ENCODE results near the gene TFE3. TPM values are rescaled to one million over a fixed set of nuclear protein-coding genes. Genes with fewer than 3 reads are reported as not detected.

TFE3 gene
- total and polyA plus RNA-seq, 2 donors = 9.1 to 27.1 TPM

DNA sequence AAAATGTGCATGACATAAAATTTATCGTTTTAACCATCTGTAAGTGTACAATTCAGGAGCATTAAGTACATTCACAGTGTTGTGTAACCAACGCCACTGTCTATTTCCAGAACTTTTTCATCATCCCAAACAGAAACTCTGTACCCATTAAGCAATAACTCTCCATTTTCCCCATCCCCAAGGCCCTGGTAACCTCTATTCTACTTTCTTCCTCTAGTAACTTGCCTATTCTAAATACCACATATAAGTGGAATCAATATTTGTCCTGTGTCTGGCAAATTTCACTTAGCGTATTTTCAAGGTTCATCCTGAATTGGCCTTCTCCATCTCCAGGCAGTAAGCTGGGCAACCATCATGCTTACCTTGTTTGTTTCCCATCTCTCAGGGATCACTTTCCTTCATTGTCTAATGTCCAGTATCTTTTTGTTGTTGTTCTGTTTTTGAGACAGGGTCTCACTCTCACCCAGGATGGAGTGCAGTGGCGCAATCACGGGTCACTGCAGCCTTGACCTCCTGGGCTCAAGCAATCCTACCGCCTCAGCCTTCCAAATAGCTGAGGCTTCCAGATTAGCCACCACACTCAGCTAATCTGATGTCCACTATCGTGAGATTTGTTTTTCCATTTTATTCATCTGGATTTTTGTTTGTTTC, 23.4 kb downstream of the TFE3 start:
- H3K27me3 ChIP-seq (ENCODE audit: control insufficient read depth in 2 of 2, insufficient read depth in 1 of 2, low read length in 1 of 2) = no peaks in the 10 kb centered on the region
- no peak for DNase-seq (ENCODE audit: low read depth in 6 of 9, low spot score in 9 of 9)
- H3K4me3 ChIP-seq (ENCODE audit: low read length in 2 of 2) = no peak overlapping the region
- H3K27ac ChIP-seq (ENCODE audit: low read depth in 1 of 2, low read length in 1 of 2) = no peak overlapping the region
- H3K9me3 ChIP-seq (ENCODE audit: control insufficient read depth in 2 of 2, insufficient read depth in 1 of 2, low read length in 1 of 2) = peaks cover 0 to 3% of the 10 kb centered on the region in 2 donors
- no peaks in the 10 kb centered on the region for H3K4me1 ChIP-seq (ENCODE audit: control insufficient read depth in 2 of 2, insufficient read depth in 2 of 2, low read length in 2 of 2)
- WGBS = 94% methylated on average over 7 of the region's 7 CpGs
- H3K36me3 ChIP-seq (ENCODE audit: control insufficient read depth in 2 of 2, insufficient read depth in 2 of 2, low read length in 1 of 2) = no peaks in the 10 kb centered on the region

DNA sequence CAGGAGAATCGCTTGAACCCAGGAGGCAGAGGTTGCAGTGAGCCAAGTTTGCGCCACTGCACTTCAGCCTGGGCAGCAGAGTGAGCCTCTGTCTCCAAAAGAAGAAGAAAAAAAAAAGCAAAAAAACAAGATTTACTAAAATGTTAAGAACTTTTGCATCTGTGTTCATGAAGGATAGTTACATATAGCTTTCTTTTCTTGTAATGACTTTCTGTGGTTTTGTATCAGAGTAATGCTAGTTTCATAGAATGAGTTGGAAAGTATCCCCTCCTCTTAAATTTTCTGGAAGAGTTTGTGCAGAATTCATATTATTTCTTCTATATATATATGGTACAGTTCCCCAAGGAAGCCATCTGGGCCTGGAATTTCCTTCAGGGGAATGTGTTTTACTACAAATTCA, 24.1 kb downstream of the TFE3 start:
- H3K4me1 ChIP-seq (ENCODE audit: control insufficient read depth in 2 of 2, insufficient read depth in 2 of 2, low read length in 2 of 2) = no peaks in the 10 kb centered on the region
- no peaks in the 10 kb centered on the region for H3K9me3 ChIP-seq (ENCODE audit: control insufficient read depth in 2 of 2, insufficient read depth in 1 of 2, low read length in 1 of 2)
- no peaks in the 10 kb centered on the region for H3K36me3 ChIP-seq (ENCODE audit: control insufficient read depth in 2 of 2, insufficient read depth in 2 of 2, low read length in 1 of 2)
- H3K27me3 ChIP-seq (ENCODE audit: control insufficient read depth in 2 of 2, insufficient read depth in 1 of 2, low read length in 1 of 2) = no peaks in the 10 kb centered on the region
- H3K4me3 ChIP-seq (ENCODE audit: low read length in 2 of 2) = no peak overlapping the region
- 100% methylated on average over 2 of the region's 2 CpGs for WGBS
- H3K27ac ChIP-seq (ENCODE audit: low read depth in 1 of 2, low read length in 1 of 2) = no peak overlapping the region
- no peak for DNase-seq (ENCODE audit: low read depth in 6 of 9, low spot score in 9 of 9)

- H3K4me3 ChIP-seq (ENCODE audit: low read length in 2 of 2) = no peak overlapping the region
- no peak overlapping the region for H3K27ac ChIP-seq (ENCODE audit: low read depth in 1 of 2, low read length in 1 of 2)
- peaks cover 3 to 8% of the 10 kb centered on the region in 2 donors for H3K4me1 ChIP-seq (ENCODE audit: control insufficient read depth in 2 of 2, insufficient read depth in 2 of 2, low read length in 2 of 2)
- no peak for DNase-seq (ENCODE audit: low read depth in 6 of 9, low spot score in 9 of 9)
- peaks cover 1 to 4% of the 10 kb centered on the region in 2 donors for H3K36me3 ChIP-seq (ENCODE audit: control insufficient read depth in 2 of 2, insufficient read depth in 2 of 2, low read length in 1 of 2)
- 97% methylated on average over 5 of the region's 5 CpGs for WGBS
- H3K27me3 ChIP-seq (ENCODE audit: control insufficient read depth in 2 of 2, insufficient read depth in 1 of 2, low read length in 1 of 2) = no peaks in the 10 kb centered on the region
- H3K9me3 ChIP-seq (ENCODE audit: control insufficient read depth in 2 of 2, insufficient read depth in 1 of 2, low read length in 1 of 2) = no peaks in the 10 kb centered on the region
Observed at GRCh38 chrX:49003696-49004095, 39.5 kb downstream of the TFE3 start.

DNA sequence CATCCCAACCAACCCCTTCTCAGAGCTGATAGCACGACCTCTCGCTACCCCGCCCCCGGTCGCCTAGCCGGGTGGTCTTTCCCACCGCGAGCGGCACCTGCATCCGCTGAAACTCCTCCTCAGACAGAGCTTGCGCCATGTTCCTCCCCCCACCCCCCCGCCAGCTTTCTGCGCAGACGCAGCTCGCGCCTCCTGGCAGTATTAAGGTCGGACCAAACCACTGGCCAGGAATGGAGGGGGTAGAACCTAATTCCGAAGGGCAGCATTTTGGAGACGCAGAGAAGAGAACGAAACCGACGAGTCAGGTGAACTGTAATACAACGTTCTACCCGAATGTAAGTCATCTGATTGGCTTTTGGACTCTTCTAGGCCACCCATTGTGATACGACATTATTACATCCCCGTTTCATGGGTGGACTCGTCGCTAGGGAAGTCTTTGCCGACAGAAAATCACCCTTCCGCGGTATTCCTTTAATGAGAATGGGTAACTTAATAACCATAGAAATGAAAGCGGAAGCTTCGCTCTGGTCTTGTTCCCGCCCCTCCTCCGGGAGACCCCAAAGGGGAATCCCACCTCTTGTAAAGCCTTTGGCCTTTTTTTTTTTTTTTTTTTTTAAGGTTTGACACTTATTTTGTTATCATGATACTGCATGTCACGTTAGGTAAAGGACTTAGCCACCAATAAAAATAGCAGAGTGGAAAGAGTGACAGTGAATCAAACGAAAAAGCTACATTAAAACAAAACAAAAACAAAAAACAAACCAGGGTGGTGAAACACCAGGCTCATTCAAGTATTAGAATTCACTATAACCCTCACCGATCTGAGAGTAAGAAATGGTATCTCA, 40.8 kb downstream of the TFE3 start, which contains the start of gene GRIPAP1:
Gene GRIPAP1, minus strand, starts transcription at position 174 of the 845 bp plus-strand sequence. Its CDS starts 35 bp downstream, at position 139.
- Histone ChIP-seq H3K27me3 (ENCODE audit: control insufficient read depth in 2 of 2, insufficient read depth in 1 of 2, low read length in 1 of 2) (no peaks in the 10 kb centered on the region), H3K4me1 (ENCODE audit: control insufficient read depth in 2 of 2, insufficient read depth in 2 of 2, low read length in 2 of 2) (peaks cover 3 to 8% of the 10 kb centered on the region in 2 donors), H3K27ac (ENCODE audit: low read depth in 1 of 2, low read length in 1 of 2) (peak within 1 kb of the TSS; percentile 89 to 92), H3K36me3 (ENCODE audit: control insufficient read depth in 2 of 2, insufficient read depth in 2 of 2, low read length in 1 of 2) (peaks cover 11 to 15% of the 10 kb centered on the region in 2 donors), H3K9me3 (ENCODE audit: control insufficient read depth in 2 of 2, insufficient read depth in 1 of 2, low read length in 1 of 2) (no peaks in the 10 kb centered on the region), H3K4me3 (ENCODE audit: low read length in 2 of 2) (peak within 1 kb of the TSS; percentile 62 to 76)
- WGBS = under 1% methylated on average over 38 of the region's 38 CpGs
- peak; percentile 74 to 93 (median 82) for DNase-seq (ENCODE audit: low read depth in 6 of 9, low spot score in 9 of 9)

DNA sequence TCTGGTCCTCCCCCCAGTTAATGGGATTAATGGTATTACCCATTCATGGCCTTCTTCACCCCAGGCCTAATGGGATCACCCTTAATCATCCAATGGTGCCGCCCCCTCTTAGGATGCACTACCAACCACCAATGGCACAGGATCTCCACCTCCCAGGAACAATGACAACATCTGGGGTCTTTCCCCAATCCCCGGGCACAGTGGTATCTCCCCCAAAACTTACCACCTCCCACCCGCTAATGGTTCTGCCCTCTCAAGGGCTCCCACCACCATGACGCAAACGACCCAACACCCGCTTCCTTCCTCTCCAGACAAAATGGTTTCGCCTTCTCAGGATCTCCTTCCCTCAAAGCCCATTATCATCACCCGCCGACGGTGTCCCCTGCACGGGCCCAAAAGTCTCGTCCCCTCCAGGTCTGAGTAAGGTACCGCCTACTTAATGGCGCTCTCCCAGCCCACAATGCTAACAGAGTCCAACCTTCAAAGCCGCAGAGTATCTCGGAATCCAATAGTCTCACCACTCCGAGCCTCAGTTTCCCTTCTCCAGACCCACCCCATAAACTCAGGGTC, 41.6 kb downstream of the TFE3 start:
- H3K27ac ChIP-seq (ENCODE audit: low read depth in 1 of 2, low read length in 1 of 2) = peak overlapping the region; percentile 89 to 92
- H3K9me3 ChIP-seq (ENCODE audit: control insufficient read depth in 2 of 2, insufficient read depth in 1 of 2, low read length in 1 of 2) = no peaks in the 10 kb centered on the region
- peak; percentile 7 to 67 (median 13) for DNase-seq (ENCODE audit: low read depth in 6 of 9, low spot score in 9 of 9)
- WGBS = 2% methylated on average over 17 of the region's 17 CpGs
- H3K27me3 ChIP-seq (ENCODE audit: control insufficient read depth in 2 of 2, insufficient read depth in 1 of 2, low read length in 1 of 2) = no peaks in the 10 kb centered on the region
- peak overlapping the region; percentile 62 to 76 for H3K4me3 ChIP-seq (ENCODE audit: low read length in 2 of 2)
- peaks cover 3 to 8% of the 10 kb centered on the region in 2 donors for H3K4me1 ChIP-seq (ENCODE audit: control insufficient read depth in 2 of 2, insufficient read depth in 2 of 2, low read length in 2 of 2)
- peaks cover 14 to 15% of the 10 kb centered on the region in 2 donors for H3K36me3 ChIP-seq (ENCODE audit: control insufficient read depth in 2 of 2, insufficient read depth in 2 of 2, low read length in 1 of 2)

DNA sequence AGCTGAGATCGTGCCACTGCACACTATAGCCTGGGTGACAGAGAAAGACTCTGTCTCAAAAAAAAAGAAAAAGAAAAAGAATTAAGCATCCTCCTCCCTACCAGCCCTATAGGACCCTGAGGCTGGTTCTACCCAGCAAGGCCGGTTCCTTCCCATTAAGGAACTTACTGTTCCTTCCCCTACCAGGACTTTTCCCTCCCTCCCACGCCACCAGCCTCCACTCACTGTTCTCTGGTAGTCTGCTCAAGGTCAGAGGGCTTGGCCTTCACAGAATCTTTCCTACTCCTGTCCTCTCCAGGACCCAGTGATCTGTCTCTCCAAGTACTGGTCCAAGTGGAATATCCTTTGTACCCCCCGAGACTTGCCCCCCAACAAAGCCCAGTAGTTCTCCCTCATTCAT, 42.5 kb downstream of the TFE3 start:
- WGBS = 94% methylated on average over 4 of the region's 4 CpGs
- Histone ChIP-seq H3K27me3 (ENCODE audit: control insufficient read depth in 2 of 2, insufficient read depth in 1 of 2, low read length in 1 of 2) (no peaks in the 10 kb centered on the region), H3K4me3 (ENCODE audit: low read length in 2 of 2) (no peak overlapping the region), H3K36me3 (ENCODE audit: control insufficient read depth in 2 of 2, insufficient read depth in 2 of 2, low read length in 1 of 2) (peaks cover 15 to 20% of the 10 kb centered on the region in 2 donors), H3K9me3 (ENCODE audit: control insufficient read depth in 2 of 2, insufficient read depth in 1 of 2, low read length in 1 of 2) (no peaks in the 10 kb centered on the region), H3K27ac (ENCODE audit: low read depth in 1 of 2, low read length in 1 of 2) (no peak overlapping the region), H3K4me1 (ENCODE audit: control insufficient read depth in 2 of 2, insufficient read depth in 2 of 2, low read length in 2 of 2) (peaks cover 3 to 8% of the 10 kb centered on the region in 2 donors)
- DNase-seq (ENCODE audit: low read depth in 6 of 9, low spot score in 9 of 9) = no peak

- no peak for DNase-seq (ENCODE audit: low read depth in 6 of 9, low spot score in 9 of 9)
- no peak overlapping the region for H3K27ac ChIP-seq (ENCODE audit: low read depth in 1 of 2, low read length in 1 of 2)
- peaks cover 18 to 20% of the 10 kb centered on the region in 2 donors for H3K36me3 ChIP-seq (ENCODE audit: control insufficient read depth in 2 of 2, insufficient read depth in 2 of 2, low read length in 1 of 2)
- no peaks in the 10 kb centered on the region for H3K27me3 ChIP-seq (ENCODE audit: control insufficient read depth in 2 of 2, insufficient read depth in 1 of 2, low read length in 1 of 2)
- WGBS = 98% methylated on average over 5 of the region's 5 CpGs
- peaks cover 3 to 8% of the 10 kb centered on the region in 2 donors for H3K4me1 ChIP-seq (ENCODE audit: control insufficient read depth in 2 of 2, insufficient read depth in 2 of 2, low read length in 2 of 2)
- H3K4me3 ChIP-seq (ENCODE audit: low read length in 2 of 2) = no peak overlapping the region
- no peaks in the 10 kb centered on the region for H3K9me3 ChIP-seq (ENCODE audit: control insufficient read depth in 2 of 2, insufficient read depth in 1 of 2, low read length in 1 of 2)
Observed at GRCh38 chrX:48999030-48999429, 44.1 kb downstream of the TFE3 start.

- Histone ChIP-seq H3K27me3 (ENCODE audit: control insufficient read depth in 2 of 2, insufficient read depth in 1 of 2, low read length in 1 of 2) (no peaks in the 10 kb centered on the region), H3K4me1 (ENCODE audit: control insufficient read depth in 2 of 2, insufficient read depth in 2 of 2, low read length in 2 of 2) (peaks cover 3 to 8% of the 10 kb centered on the region in 2 donors), H3K36me3 (ENCODE audit: control insufficient read depth in 2 of 2, insufficient read depth in 2 of 2, low read length in 1 of 2) (peaks cover 23% of the 10 kb centered on the region in 2 donors), H3K27ac (ENCODE audit: low read depth in 1 of 2, low read length in 1 of 2) (no peak overlapping the region), H3K4me3 (ENCODE audit: low read length in 2 of 2) (no peak overlapping the region), H3K9me3 (ENCODE audit: control insufficient read depth in 2 of 2, insufficient read depth in 1 of 2, low read length in 1 of 2) (no peaks in the 10 kb centered on the region)
- WGBS = 97% methylated on average over 4 of the region's 4 CpGs
- no peak for DNase-seq (ENCODE audit: low read depth in 6 of 9, low spot score in 9 of 9)
Observed at GRCh38 chrX:48998391-48998790, 44.8 kb downstream of the TFE3 start.

- peaks cover 3 to 8% of the 10 kb centered on the region in 2 donors for H3K4me1 ChIP-seq (ENCODE audit: control insufficient read depth in 2 of 2, insufficient read depth in 2 of 2, low read length in 2 of 2)
- H3K4me3 ChIP-seq (ENCODE audit: low read length in 2 of 2) = no peak overlapping the region
- H3K9me3 ChIP-seq (ENCODE audit: control insufficient read depth in 2 of 2, insufficient read depth in 1 of 2, low read length in 1 of 2) = no peaks in the 10 kb centered on the region
- WGBS = 100% methylated on average over 1 of the region's 1 CpG
- no peaks in the 10 kb centered on the region for H3K27me3 ChIP-seq (ENCODE audit: control insufficient read depth in 2 of 2, insufficient read depth in 1 of 2, low read length in 1 of 2)
- peaks cover 23 to 28% of the 10 kb centered on the region in 2 donors for H3K36me3 ChIP-seq (ENCODE audit: control insufficient read depth in 2 of 2, insufficient read depth in 2 of 2, low read length in 1 of 2)
- no peak overlapping the region for H3K27ac ChIP-seq (ENCODE audit: low read depth in 1 of 2, low read length in 1 of 2)
- DNase-seq (ENCODE audit: low read depth in 6 of 9, low spot score in 9 of 9) = no peak
Observed at GRCh38 chrX:48997865-48998264, 45.3 kb downstream of the TFE3 start.

Data from thymus (tissue), 11 donors.